HepG2 (cell line): ENCODE data around the gene MACROD2. TPM values are rescaled to one million over a fixed set of nuclear protein-coding genes. Genes with fewer than 3 reads are reported as not detected.

Experiments used
- ATAC-seq: fragments of 200-7000 bp; cut with Tn5 transposase; 3 replicates; pipeline ENCODE4 v1.9.1; 2020; ENCODE audit warnings: mild to moderate bottlenecking, moderate library complexity
- BruUV-seq: library from RNA; stranded (reverse); fragments of 400-500 nt; replicated peaks from 2 replicates; lab custom pipeline; 2021; lab: Mats Ljungman, UMichigan
- CTCF ChIA-PET: fragments of 300-600 bp; formaldehyde crosslinking; extraction: SDS; loops from one replicate; lab custom pipeline; 2021; ENCODE audit warnings: low total read pairs, inconsistent platforms, low intra/inter-chr PET ratio; lab: Yijun Ruan, JAX
- POLR2A ChIA-PET: fragments of 350-600 bp; sonication (Branson Sonifier 250); formaldehyde crosslinking; loops from one replicate; lab custom pipeline; 2020; ENCODE audit warnings: antibody characterized with exemption, inconsistent platforms; lab: Yijun Ruan, JAX
- DNase-seq: peaks from one replicate; pipeline ENCODE4 v3.0.0-alpha.2; 2015; ENCODE audit warnings: low spot score
- FAIRE-seq: peaks from 3 replicates; lab custom pipeline; 2011; peaks lifted over from hg19 to GRCh38; lab: Jason Lieb, UNC
- H2AFZ ChIP-seq: one replicate; pipeline ENCODE4 v1.6.1; 2011; ENCODE audit warnings: low read length, inconsistent platforms
- H3K27ac ChIP-seq: fragments of 300-600 bp; 3 replicates; pipeline ENCODE4 v1.8.0; 2011; ENCODE audit warnings: mixed run types, mild to moderate bottlenecking, mixed read lengths, low read length, inconsistent platforms; ENCODE audit not compliant: insufficient read depth; ENCODE audit errors: extremely low read length
- H3K27me3 ChIP-seq, 2 experiments: fragments of 200-600 bp in 1 of 2; 2 replicates in 1 of 2; 3 replicates in 1 of 2; pipeline versions ENCODE4 v1.6.0 to v1.8.0; 2011; ENCODE audit warnings: low read length in 2 of 2, mild to moderate bottlenecking in 2 of 2, moderate library complexity in 2 of 2, inconsistent platforms in 1 of 2; ENCODE audit not compliant: insufficient read depth in 2 of 2, control insufficient read depth in 1 of 2
- H3K36me3 ChIP-seq, 2 experiments: fragments of 200-600 bp in 1 of 2; replicated peaks in 1 of 2; 2 replicates in 1 of 2; 3 replicates in 1 of 2; pipeline versions ENCODE4 v1.5.1 to v1.8.0; 2011; ENCODE audit warnings: low read length in 2 of 2, inconsistent platforms in 1 of 2; ENCODE audit not compliant: insufficient read depth in 2 of 2, control insufficient read depth in 1 of 2
- H3K4me1 ChIP-seq: 2 replicates; pipeline ENCODE4 v1.5.1; 2012; ENCODE audit warnings: low read length, inconsistent platforms; ENCODE audit not compliant: insufficient read depth
- H3K4me2 ChIP-seq: 2 replicates; pipeline ENCODE4 v1.6.0; 2011; ENCODE audit warnings: low read depth, low read length, inconsistent platforms
- H3K4me3 ChIP-seq, 3 experiments: fragments of 200-600 bp in 1 of 3; sonication (generic), shearing (Covaris generic) in 1 of 3; replicated peaks in 1 of 3; 2 replicates each; pipeline ENCODE4 v1.5.1; 2011 to 2016; ENCODE audit warnings: low read length in 3 of 3, inconsistent platforms in 2 of 3, low read depth in 2 of 3, mild to moderate bottlenecking in 2 of 3, control low read depth in 1 of 3, mixed read lengths in 1 of 3; ENCODE audit not compliant: insufficient read depth in 1 of 3
- H3K79me2 ChIP-seq: one replicate; pipeline ENCODE4 v1.6.1; 2011; ENCODE audit warnings: low read length, inconsistent platforms; ENCODE audit not compliant: insufficient read depth
- H3K9ac ChIP-seq: 2 replicates; pipeline ENCODE4 v1.6.0; 2011; ENCODE audit warnings: mild to moderate bottlenecking, low read depth, low read length, inconsistent platforms; ENCODE audit not compliant: insufficient read depth
- H3K9me3 ChIP-seq: 2 replicates; pipeline ENCODE4 v1.5.1; 2012; ENCODE audit warnings: mild to moderate bottlenecking, low read length
- H4K20me1 ChIP-seq: 2 replicates; pipeline ENCODE4 v1.6.0; 2011; ENCODE audit warnings: inconsistent platforms, mild to moderate bottlenecking, low read length, moderate library complexity; ENCODE audit not compliant: insufficient read depth
- AHDC1 ChIP-seq: sonication (generic); formaldehyde crosslinking; IDR thresholded peaks from 2 replicates; pipeline ENCODE4 v1.5.1; 2020; ENCODE audit warnings: mild to moderate bottlenecking, missing genetic modification reagents, borderline replicate concordance
- CEBPB ChIP-seq: IDR thresholded peaks from 2 replicates; pipeline ENCODE4 v1.6.1; 2011; ENCODE audit warnings: low read depth, low read length, improper control_type of control experiment, borderline replicate concordance
- CREBL2 ChIP-seq: sonication (generic); formaldehyde crosslinking; IDR thresholded peaks from 2 replicates; pipeline ENCODE4 v1.8.1; 2023; ENCODE audit warnings: missing genetic modification reagents, mild to moderate bottlenecking, borderline replicate concordance
- HDAC1 ChIP-seq: sonication (generic); formaldehyde crosslinking; IDR thresholded peaks from 2 replicates; pipeline ENCODE4 v1.5.1; 2020; ENCODE audit warnings: mild to moderate bottlenecking, missing genetic modification reagents
- IRF2 ChIP-seq: IDR thresholded peaks from 2 replicates; pipeline ENCODE4 v1.6.1; 2018; ENCODE audit warnings: missing genetic modification reagents, missing compliant biosample characterization
- PCBP2 ChIP-seq: fragments of 200-400 bp; formaldehyde crosslinking; optimal IDR thresholded peaks from 2 replicates; pipeline ENCODE3; 2018; ENCODE audit warnings: low read length, low read depth; ENCODE audit not compliant: poor library complexity, severe bottlenecking
- PITX1 ChIP-seq: sonication (generic); formaldehyde crosslinking; IDR thresholded peaks from 2 replicates; pipeline ENCODE4 v1.5.1; 2020; ENCODE audit warnings: mild to moderate bottlenecking, missing genetic modification reagents
- SNRNP70 ChIP-seq: fragments of 200-400 bp; formaldehyde crosslinking; IDR thresholded peaks from 2 replicates; pipeline ENCODE4 v1.6.1; 2017; ENCODE audit warnings: mild to moderate bottlenecking, low read depth, low read length, moderate library complexity
- ZNF549 ChIP-seq: sonication (generic); formaldehyde crosslinking; IDR thresholded peaks from 2 replicates; pipeline ENCODE4 v1.5.0; 2020; ENCODE audit warnings: missing genetic modification reagents
- ZNF577 ChIP-seq: sonication (generic); formaldehyde crosslinking; IDR thresholded peaks from 2 replicates; pipeline ENCODE4 v1.4.0; 2020; ENCODE audit warnings: mild to moderate bottlenecking, low read depth, missing genetic modification reagents, borderline replicate concordance
- ZNF605 ChIP-seq: sonication (generic); formaldehyde crosslinking; IDR thresholded peaks from 2 replicates; pipeline ENCODE4 v1.8.0; 2022; ENCODE audit warnings: mild to moderate bottlenecking, missing genetic modification reagents
- ZNF607 ChIP-seq: sonication (generic); formaldehyde crosslinking; IDR thresholded peaks from 2 replicates; pipeline ENCODE4 v1.5.1; 2020; ENCODE audit warnings: missing genetic modification reagents, mild to moderate bottlenecking, borderline replicate concordance
- WGBS: methylation state at CpG from one replicate; pipeline ENCODE4 v1.1.6; 2017; ENCODE audit warnings: low lambda C conversion rate; 5-methylcytosine and 5-hydroxymethylcytosine counted together
- in situ Hi-C: cut with HindIII; loops from 2 replicates; pipeline ENCODE4 v1.10.0; 2017; ENCODE audit warnings: low pct_unique_long_range_greater_than_20kb; ENCODE audit not compliant: extremely low pct_ligation_motif_present
- intact Hi-C: fragments of 100-400 bp; cut with micrococcal nuclease; formaldehyde crosslinking; loops from one replicate; pipeline ENCODE4 v1.10.0; 2022; ENCODE audit not compliant: unreplicated experiment
- polyA plus RNA-seq, 8 experiments: library from polyadenylated mRNA; depleted of rRNA in 3 of 8; stranded (reverse) in 7 of 8; unstranded in 1 of 8; fragments of >200 nt; fragmentation: Illumina TruSeq in 4 of 8; extraction: Trizol in 4 of 8; gene quantifications; 2 replicates each; pipeline versions ENCODE4 v1.2.1 to v1.2.3, GENCODE V29; 2011 to 2016; ENCODE audit warnings: low read depth in 4 of 8, missing spikeins in 1 of 8, mixed read lengths in 1 of 8; ENCODE audit not compliant: insufficient read depth in 1 of 8
- total RNA-seq, 5 experiments: library from RNA; depleted of rRNA; stranded (reverse); fragments of >200 nt; fragmentation: Illumina TruSeq; extraction: Trizol; gene quantifications; 2 replicates each; pipeline ENCODE4 v1.2.3, GENCODE V29; 2016; ENCODE audit warnings: low read depth in 1 of 5

Gene MACROD2
- total and polyA plus RNA-seq, 2 of the 13 experiments (the other 11 are each of a cell fraction or from before 2014, with no cell fraction given): 0.13 to 0.51 TPM

GRCh38 chr20:14444106-14444505 lies 448.8 kb downstream of the MACROD2 start:
- Histone ChIP-seq H3K9me3 (peaks cover under 1% of the 10 kb centered on the region; the same call in 1 of the 2 replicates), H2AFZ (no peak overlapping the region), H3K9ac (no peak overlapping the region), H4K20me1 (no peaks in the 10 kb centered on the region), H3K4me2 (no peak overlapping the region), H3K4me1 (no peaks in the 10 kb centered on the region), H3K27me3 (no peaks in the 10 kb centered on the region), H3K79me2 (no peaks in the 10 kb centered on the region), H3K4me3 (no peak overlapping the region), H3K27ac (no peak overlapping the region), H3K36me3 (no peaks in the 10 kb centered on the region)
- in situ Hi-C loops (no loop called here), intact Hi-C loops (no loop called here)
- POLR2A ChIA-PET: no interaction called here
- no TSS peak for BruUV-seq
- CTCF ChIA-PET: no interaction called here
- TF ChIP-seq CEBPB (peak; percentile 48; the same call in 1 of the 2 replicates), ZNF549 (no peak)
- WGBS: 24% methylated on average over 3 of the region's 3 CpGs
- ATAC-seq (no peak), DNase-seq (no peak), FAIRE-seq (no peak)

- ChIA-PET CTCF (no interaction called here), POLR2A (no interaction called here)
- H3K4me1 ChIP-seq: no peaks in the 10 kb centered on the region
- no peaks in the 10 kb centered on the region for H3K79me2 ChIP-seq
- no peak for DNase-seq
- no peak overlapping the region for H3K4me3 ChIP-seq
- in situ Hi-C loops (no loop called here), intact Hi-C loops (no loop called here)
- no peak for ATAC-seq
- no peaks in the 10 kb centered on the region for H4K20me1 ChIP-seq
- no peak for FAIRE-seq
- H3K9me3 ChIP-seq: no peaks in the 10 kb centered on the region
- no peak overlapping the region for H3K9ac ChIP-seq
- H3K27ac ChIP-seq: no peak overlapping the region
- BruUV-seq: no TSS peak
- no peaks in the 10 kb centered on the region for H3K36me3 ChIP-seq
- H2AFZ ChIP-seq: no peak overlapping the region
- no peak overlapping the region for H3K4me2 ChIP-seq
- no peaks in the 10 kb centered on the region for H3K27me3 ChIP-seq
- TF ChIP-seq ZNF577 (CRISPR knock-in tag): no peak
- no peak for TF ChIP-seq AHDC1
- TF ChIP-seq ZNF605 (CRISPR knock-in tag): no peak
- TF ChIP-seq PCBP2: no peak
- no peak for TF ChIP-seq PITX1 (CRISPR knock-in tag)
- no peak for TF ChIP-seq HDAC1
- TF ChIP-seq ZNF607 (CRISPR knock-in tag): no peak
- no peak for TF ChIP-seq IRF2
- TF ChIP-seq SNRNP70: no peak
- TF ChIP-seq CREBL2 (CRISPR knock-in tag): no peak
Observed at GRCh38 chr20:14445310-14445709, 450.0 kb downstream of the MACROD2 start.
